Measurements from ENCODE around the gene CDCA8. TPM values are rescaled to one million over a fixed set of nuclear protein-coding genes. Genes with fewer than 3 reads are reported as not detected.
A peak's percentile ranks its signal among the peaks of the same experiment; 100 is the strongest.

CDCA8 gene
- total and polyA plus RNA-seq, 2 of the 8 experiments (the other 6 are each of a cell fraction or from before 2014, with no cell fraction given), result 43.9 to 46.2 TPM

DNA sequence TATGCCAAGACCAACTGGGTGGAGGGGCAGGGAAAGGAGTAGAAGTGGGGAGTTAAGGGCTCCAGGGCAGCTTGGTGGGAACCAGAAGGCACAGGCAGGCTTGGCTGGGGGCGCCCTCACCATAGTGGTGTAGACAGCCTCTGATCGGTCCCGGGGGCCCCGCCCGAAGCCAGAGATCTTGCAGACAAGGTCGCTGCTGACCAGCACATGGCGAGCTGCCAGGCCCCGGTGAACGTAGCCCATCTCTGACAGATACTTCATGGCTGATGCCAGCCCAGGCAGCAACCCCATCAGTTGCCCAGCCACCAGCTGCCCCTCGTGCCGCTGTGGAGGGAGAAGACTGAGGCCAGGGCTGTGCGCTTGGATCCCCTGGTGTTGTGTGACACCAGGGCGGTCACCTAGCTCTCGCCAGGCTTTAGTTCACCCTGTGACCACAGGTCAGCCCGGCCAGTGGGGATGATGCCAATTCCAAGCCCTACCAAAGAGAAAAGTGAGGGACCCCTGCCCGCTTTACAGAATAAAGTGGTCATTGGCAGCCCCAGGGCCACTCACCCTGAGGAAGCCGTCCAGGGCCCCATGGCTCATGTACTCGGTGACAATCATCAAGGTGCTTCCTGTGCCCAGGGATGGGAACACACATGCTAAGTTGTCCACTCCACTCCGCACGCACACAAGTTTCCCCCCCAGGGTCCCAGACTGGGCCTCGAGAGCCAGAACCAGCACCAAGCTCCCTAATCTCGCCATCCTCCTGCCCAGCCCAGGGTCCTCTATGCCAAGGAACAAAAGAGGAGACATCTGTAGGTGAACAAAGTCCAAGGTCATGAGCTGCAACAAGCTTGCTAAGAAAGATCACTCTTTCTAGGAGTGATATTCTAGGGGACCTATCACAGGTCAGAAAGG, 28.2 kb downstream of the CDCA8 start:
- Histone ChIP-seq H4K20me1 (replicated peaks in 1 of 2; ENCODE audit: control insufficient read depth in 1 of 2, insufficient read depth in 2 of 2, low read length in 2 of 2) (no peaks in the 10 kb centered on the region), H3K9ac (replicated peaks in 1 of 4; ENCODE audit: extremely low read depth in 1 of 4, low read depth in 3 of 4, low read length in 3 of 4) (no peak overlapping the region), H2BK12ac (ENCODE audit: low read depth, low read length) (no peak overlapping the region), H3K4ac (replicated peaks; ENCODE audit: insufficient read length, low read depth, low read length) (no peak overlapping the region), H3K23me2 (ENCODE audit: low read depth, low read length) (no peaks in the 10 kb centered on the region), H3K9me3 (ENCODE audit: insufficient read depth in 2 of 2, low read depth in 1 of 2, low read length in 1 of 2) (no peaks in the 10 kb centered on the region), H4K5ac (ENCODE audit: insufficient read length, low read depth, low read length) (no peak overlapping the region), H3K4me1 (replicated peaks in 1 of 4; ENCODE audit: control insufficient read depth in 3 of 4, insufficient read depth in 4 of 4, low read length in 3 of 4) (peaks cover 0 to 7% (median 4%) of the 10 kb centered on the region in 4 experiments; a peak in 3 of 7 replicates), H4K91ac (replicated peaks; ENCODE audit: insufficient read length, low read length) (no peak overlapping the region), H2BK20ac (ENCODE audit: low read length) (no peak overlapping the region), H3K14ac (ENCODE audit: insufficient read length) (no peak overlapping the region), H3K79me2 (ENCODE audit: control insufficient read depth in 1 of 2, insufficient read depth in 2 of 2, low read length in 2 of 2) (no peaks in the 10 kb centered on the region), H2BK15ac (ENCODE audit: low read length) (no peak overlapping the region), H2AK5ac (ENCODE audit: low read depth, low read length) (no peak overlapping the region), H3K18ac (ENCODE audit: extremely low read depth, low read length) (no peak overlapping the region), H2BK5ac (ENCODE audit: low read depth, low read length) (no peak overlapping the region), H2BK120ac (replicated peaks; ENCODE audit: low read depth, low read length) (no peak overlapping the region), H4K8ac (ENCODE audit: extremely low read depth, insufficient read depth, low read length) (peak overlapping the region; percentile 35; the same call in 1 of the 2 replicates), H2AFZ (ENCODE audit: low read length) (no peak overlapping the region), H3K27ac (ENCODE audit: low read depth, low read length) (no peak overlapping the region), H3K36me3 (ENCODE audit: control insufficient read depth in 2 of 4, insufficient read depth in 4 of 4, low read length in 3 of 4) (no peaks in the 10 kb centered on the region), H3K23ac (ENCODE audit: insufficient read length) (no peak overlapping the region), H3K56ac (replicated peaks; ENCODE audit: insufficient read length, low read depth, low read length) (no peak overlapping the region), H3K4me3 (ENCODE audit: extremely low read depth in 1 of 4, insufficient read depth in 2 of 4, low read depth in 3 of 4, low read length in 4 of 4) (no peak overlapping the region), H3K79me1 (ENCODE audit: low read depth, low read length) (no peaks in the 10 kb centered on the region), H3K27me3 (replicated peaks in 1 of 4; ENCODE audit: control insufficient read depth in 3 of 4, extremely low read depth in 1 of 4, insufficient read depth in 3 of 4, low read length in 3 of 4) (no peaks in the 10 kb centered on the region), H3K4me2 (ENCODE audit: insufficient read depth in 1 of 2, low read depth in 2 of 2, low read length in 2 of 2) (no peak overlapping the region)
- no peak for FAIRE-seq
- no peak for DNase-seq (ENCODE audit: low read depth in 1 of 2, low spot score in 2 of 2)
- CTCF ChIA-PET (ENCODE audit: partially characterized antibody), result interaction anchor here (0.6 to 1.5 kb wide), 6 partner anchors 13 to 216 kb away, joined by 3 to 4 read pairs (median 3); partner anchors contain the start of gene EPHA10
- POLR2A ChIA-PET (ENCODE audit: partially characterized antibody), result interaction anchor here (1.4 to 2.8 kb wide), 3 partner anchors 9 to 13 kb away, joined by 3 to 11 read pairs (median 6); no protein-coding TSS in a partner anchor
- WGBS, 2 experiments (ENCODE audit: extremely low coverage in 1 of 2, insufficient coverage in 1 of 2, insufficient read length in 1 of 2, insufficient replicate concordance in 2 of 2, low coverage in 1 of 2, low lambda C conversion rate in 2 of 2, missing lambda C conversion rate in 1 of 2), result 87% methylated on average over 20 of the region's 22 CpGs; no CpG with 5 or more reads in 1 of the 2 experiments
- TF ChIP-seq EGR1 (IDR thresholded peaks at IDR 0.05; ENCODE audit: borderline replicate concordance, low read depth, low read length) (no peak), NANOG (IDR thresholded peaks at IDR 0.05; ENCODE audit: insufficient read depth, low read depth, low read length, poor library complexity, severe bottlenecking) (no peak), CBX8 (IDR thresholded peaks at IDR 0.05; ENCODE audit: borderline replicate concordance, low read depth, low read length) (no peak), ZNF274 (IDR thresholded peaks at IDR 0.05; ENCODE audit: borderline replicate concordance, extremely low read depth, low read length) (no peak), SUZ12 (IDR thresholded peaks at IDR 0.05; ENCODE audit: low read length) (no peak), TBP (IDR thresholded peaks at IDR 0.05; ENCODE audit: low read depth, low read length) (no peak), NRF1 (IDR thresholded peaks at IDR 0.05; ENCODE audit: low read depth, low read length) (no peak)
- TF ChIP-seq, protein P1, sequence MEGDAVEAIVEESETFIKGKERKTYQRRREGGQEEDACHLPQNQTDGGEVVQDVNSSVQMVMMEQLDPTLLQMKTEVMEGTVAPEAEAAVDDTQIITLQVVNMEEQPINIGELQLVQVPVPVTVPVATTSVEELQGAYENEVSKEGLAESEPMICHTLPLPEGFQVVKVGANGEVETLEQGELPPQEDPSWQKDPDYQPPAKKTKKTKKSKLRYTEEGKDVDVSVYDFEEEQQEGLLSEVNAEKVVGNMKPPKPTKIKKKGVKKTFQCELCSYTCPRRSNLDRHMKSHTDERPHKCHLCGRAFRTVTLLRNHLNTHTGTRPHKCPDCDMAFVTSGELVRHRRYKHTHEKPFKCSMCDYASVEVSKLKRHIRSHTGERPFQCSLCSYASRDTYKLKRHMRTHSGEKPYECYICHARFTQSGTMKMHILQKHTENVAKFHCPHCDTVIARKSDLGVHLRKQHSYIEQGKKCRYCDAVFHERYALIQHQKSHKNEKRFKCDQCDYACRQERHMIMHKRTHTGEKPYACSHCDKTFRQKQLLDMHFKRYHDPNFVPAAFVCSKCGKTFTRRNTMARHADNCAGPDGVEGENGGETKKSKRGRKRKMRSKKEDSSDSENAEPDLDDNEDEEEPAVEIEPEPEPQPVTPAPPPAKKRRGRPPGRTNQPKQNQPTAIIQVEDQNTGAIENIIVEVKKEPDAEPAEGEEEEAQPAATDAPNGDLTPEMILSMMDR (IDR thresholded peaks at IDR 0.05; ENCODE audit: control extremely low read depth in 1 of 3, insufficient read depth in 1 of 3, low read depth in 1 of 3, low read length in 3 of 3), result no peak

Measured in H1 (cell line).